ENCODE measurements around the gene MAN1B1.
A peak's percentile ranks its signal among the peaks of the same experiment; 100 is the strongest.

Gene MAN1B1

GRCh38 chr9:137052998-137053943 is 33.5 kb upstream of the MAN1B1 start:
- ATAC-seq, result no peak
- TF ChIP-seq ARNTL (CRISPR knock-in tag; IDR thresholded peaks at IDR 0.05; ENCODE audit: borderline replicate concordance, low read depth), result no peak
- TF ChIP-seq ZFP3 (CRISPR knock-in tag; IDR thresholded peaks at IDR 0.05), result no peak
- TF ChIP-seq ZNF70 (CRISPR knock-in tag; IDR thresholded peaks at IDR 0.05), result no peak
- no peak for TF ChIP-seq TSHZ2 (CRISPR knock-in tag; IDR thresholded peaks at IDR 0.05)
- TF ChIP-seq BACH2 (CRISPR knock-in tag; IDR thresholded peaks at IDR 0.05; ENCODE audit: borderline replicate concordance), result no peak
- TF ChIP-seq ZFP30 (CRISPR knock-in tag; IDR thresholded peaks at IDR 0.05), result no peak
- no peak for TF ChIP-seq GLIS3 (CRISPR knock-in tag; IDR thresholded peaks at IDR 0.05)
- TF ChIP-seq PATZ1 (CRISPR knock-in tag; IDR thresholded peaks at IDR 0.05; ENCODE audit: borderline replicate concordance), result no peak
- TF ChIP-seq ZNF565 (CRISPR knock-in tag; conservative IDR thresholded peaks at IDR 0.05; ENCODE audit: low read depth), result no peak
- no peak for TF ChIP-seq TCF4 (CRISPR knock-in tag; IDR thresholded peaks at IDR 0.05; ENCODE audit: borderline replicate concordance)
- no peak for TF ChIP-seq ESRRG (CRISPR knock-in tag; IDR thresholded peaks at IDR 0.05)
- no peak for TF ChIP-seq ZC3H10 (CRISPR knock-in tag; IDR thresholded peaks at IDR 0.05)
- TF ChIP-seq RARB (CRISPR knock-in tag; IDR thresholded peaks at IDR 0.05), result no peak
- no peak for TF ChIP-seq SNAI2 (CRISPR knock-in tag; IDR thresholded peaks at IDR 0.05)

GRCh38 chr9:137053944-137054931 is 32.5 kb upstream of the MAN1B1 start, which contains the start of gene ENTPD2:
ENTPD2 (minus strand) TSS chr9:137054061; CDS start chr9:137053997, 64 bp downstream.
- no peak for TF ChIP-seq ZFP3 (CRISPR knock-in tag; IDR thresholded peaks at IDR 0.05)
- TF ChIP-seq RARB (CRISPR knock-in tag; IDR thresholded peaks at IDR 0.05), result no peak
- TF ChIP-seq CSDC2 (CRISPR knock-in tag; IDR thresholded peaks at IDR 0.05), result no peak
- TF ChIP-seq ISL1 (CRISPR knock-in tag; IDR thresholded peaks at IDR 0.05), result no peak
- no peak for TF ChIP-seq ZNF8 (CRISPR knock-in tag; IDR thresholded peaks at IDR 0.05)
- no peak for TF ChIP-seq ZFP30 (CRISPR knock-in tag; IDR thresholded peaks at IDR 0.05)
- no peak for TF ChIP-seq ZC3H10 (CRISPR knock-in tag; IDR thresholded peaks at IDR 0.05)
- ATAC-seq, result no peak

DNA sequence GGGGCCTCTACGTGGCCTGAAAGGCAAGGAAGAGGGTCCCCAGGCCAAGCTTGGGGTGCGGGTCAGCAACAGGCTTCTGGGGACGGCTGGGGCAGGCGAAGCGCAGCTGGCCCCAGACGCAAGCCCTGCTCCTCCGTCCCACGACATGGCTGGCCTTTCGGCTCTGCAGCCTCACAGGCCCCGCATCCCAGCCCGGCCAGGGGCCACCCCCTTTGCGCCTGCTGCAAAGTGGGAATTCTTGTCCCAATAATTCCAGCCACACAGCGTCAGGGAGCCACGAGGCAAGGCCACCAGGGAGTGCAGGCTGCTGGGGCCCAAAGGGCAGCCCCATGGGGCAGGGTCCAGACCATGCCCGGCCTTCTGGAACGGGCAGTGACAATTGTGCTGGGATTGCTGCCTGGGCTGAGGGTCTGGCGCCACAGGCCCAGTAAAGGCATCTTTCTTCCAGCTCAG is 31.8 kb upstream of the MAN1B1 start:
- ATAC-seq, result peak; percentile 17; the same call in 2 of the 3 replicates
- TF ChIP-seq ESRRG (CRISPR knock-in tag; IDR thresholded peaks at IDR 0.05) (no peak), SNAI2 (CRISPR knock-in tag; IDR thresholded peaks at IDR 0.05) (no peak), ZFP3 (CRISPR knock-in tag; IDR thresholded peaks at IDR 0.05) (no peak), TSHZ2 (CRISPR knock-in tag; IDR thresholded peaks at IDR 0.05) (no peak), PATZ1 (CRISPR knock-in tag; IDR thresholded peaks at IDR 0.05; ENCODE audit: borderline replicate concordance) (no peak), CSDC2 (CRISPR knock-in tag; IDR thresholded peaks at IDR 0.05) (no peak), ARNTL (CRISPR knock-in tag; IDR thresholded peaks at IDR 0.05; ENCODE audit: borderline replicate concordance, low read depth) (no peak), ZNF8 (CRISPR knock-in tag; IDR thresholded peaks at IDR 0.05) (no peak)
